Measurements from ENCODE around the gene TMIGD1.
"Not testable (repeated sequence)": the region's sequence is repeated elsewhere in the genome, so short reads cannot be mapped to it uniquely, and the experiment has no call there.

The TMIGD1 gene

DNA sequence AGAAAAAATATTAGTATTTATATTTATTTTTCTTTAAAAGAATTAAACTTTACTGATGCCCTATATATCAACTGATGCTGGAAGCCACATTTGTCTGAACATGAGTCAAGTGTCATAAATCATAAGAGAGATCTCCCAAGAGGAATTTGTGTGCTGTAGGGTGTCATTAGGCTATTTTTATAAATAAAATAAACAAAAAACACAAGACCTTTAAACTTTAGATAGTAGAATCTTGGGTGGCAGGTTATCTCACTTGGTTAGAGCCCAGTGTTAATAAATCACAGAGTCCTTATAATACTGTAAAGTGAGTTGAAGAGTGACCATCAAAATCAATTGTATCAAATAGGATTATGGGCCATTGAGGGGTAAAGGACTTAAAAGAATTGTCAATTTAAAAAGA, 23.6 kb upstream of the TMIGD1 start:
- no peak for DNase-seq

DNA sequence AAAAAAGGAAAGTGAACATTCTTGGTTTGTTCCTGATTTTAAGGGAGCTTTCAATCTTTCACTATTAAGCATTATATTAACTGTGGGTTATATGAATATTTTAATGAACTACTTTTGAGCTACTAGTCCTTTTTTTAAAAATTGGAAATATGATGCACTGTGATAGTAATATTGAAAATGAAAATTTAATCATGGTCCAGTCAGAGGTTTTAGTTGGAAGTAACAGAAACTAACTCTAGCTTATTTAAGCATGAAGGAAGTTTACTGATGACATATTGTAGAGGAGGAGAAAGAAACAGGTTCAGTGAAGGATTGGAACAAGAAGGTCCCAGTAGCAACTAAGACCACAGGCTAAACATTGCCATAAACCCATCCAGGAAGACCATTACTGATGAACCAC, 20.8 kb upstream of the TMIGD1 start:
- DNase-seq, result no peak

DNA sequence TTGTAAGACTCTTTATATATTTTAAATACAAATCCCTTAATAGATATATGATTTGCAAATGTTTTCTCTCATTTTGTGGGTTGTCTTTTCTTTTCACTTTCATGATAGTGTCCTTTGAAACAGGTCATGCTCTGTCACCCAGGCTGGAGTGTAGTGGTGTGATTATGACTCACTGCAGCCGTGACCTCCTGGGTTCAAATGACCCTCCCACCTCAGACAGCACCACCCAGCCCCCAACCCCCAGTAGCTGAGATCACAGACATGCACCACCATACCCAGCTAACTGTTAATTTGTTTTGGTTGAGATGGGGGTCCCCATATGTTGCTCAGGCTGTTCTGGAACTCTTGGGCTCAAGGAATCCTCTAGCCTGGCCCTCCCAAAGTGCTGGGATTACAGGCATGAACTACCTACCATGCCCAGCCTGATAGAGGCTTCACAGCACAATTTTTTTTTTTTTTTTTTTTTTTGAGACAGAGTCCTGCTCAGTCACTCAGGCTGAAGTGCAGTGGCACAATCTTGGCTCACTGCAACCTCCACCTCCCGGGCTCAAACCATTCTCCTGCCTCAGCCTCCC, 18.5 kb upstream of the TMIGD1 start:
- no peak for DNase-seq

DNA sequence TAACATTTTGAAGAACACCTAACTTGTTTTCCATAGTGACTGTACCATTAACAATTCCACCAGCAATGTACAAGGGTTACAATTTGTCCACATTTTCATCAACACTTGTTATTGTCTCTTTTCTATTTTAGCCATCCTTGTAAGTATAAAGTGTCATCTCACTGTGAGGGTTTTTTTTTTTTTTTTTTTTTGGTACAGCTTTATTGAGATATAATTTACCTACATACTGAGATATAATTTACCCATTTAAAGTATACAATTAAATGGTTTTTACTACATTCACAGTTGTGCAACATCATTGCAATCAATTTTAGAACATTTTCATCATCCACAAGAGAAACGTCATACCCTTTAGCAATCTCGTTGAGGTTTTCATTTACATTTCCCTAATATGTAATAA, 17.9 kb upstream of the TMIGD1 start:
- peak; percentile 27 for DNase-seq

DNA sequence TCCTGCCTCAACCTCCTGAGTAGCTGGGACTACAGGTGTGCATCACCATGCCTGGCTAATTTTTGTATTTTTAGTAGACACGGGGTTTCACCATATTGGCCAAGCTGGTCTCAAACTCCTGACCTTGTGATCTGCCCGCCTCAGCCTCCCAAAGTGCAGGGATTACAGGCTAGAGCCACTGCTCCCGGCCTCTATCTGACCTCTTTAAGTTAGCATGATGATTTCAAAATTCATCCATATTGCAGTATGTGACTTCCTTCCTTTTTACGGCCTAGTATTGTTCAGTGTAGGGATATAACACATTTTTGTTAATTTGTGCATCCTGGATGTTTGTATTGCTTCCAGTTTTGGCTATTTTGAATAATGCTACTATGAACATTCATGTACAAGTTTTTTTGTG, 17.4 kb upstream of the TMIGD1 start:
- peak; percentile 14 for DNase-seq

DNA sequence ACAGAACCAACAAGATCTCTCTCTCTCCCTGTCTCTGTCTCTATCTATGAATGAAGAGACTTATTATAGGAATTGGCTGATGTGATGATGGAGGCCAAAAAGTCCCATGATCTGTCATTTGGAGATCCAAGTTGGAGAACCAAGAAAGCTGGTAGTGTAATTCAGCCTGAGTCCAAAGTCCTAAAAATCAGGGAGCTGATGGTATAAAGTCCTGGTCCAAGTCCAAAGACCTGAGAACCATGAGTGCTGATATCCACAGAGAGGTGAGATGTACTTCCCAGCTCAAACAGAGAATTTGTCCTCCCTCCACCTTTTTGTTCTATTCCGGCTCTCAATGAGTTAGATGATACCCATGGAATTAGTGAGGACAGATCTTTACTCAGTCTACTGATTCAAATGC, 15.4 kb upstream of the TMIGD1 start:
- DNase-seq, result no peak

DNA sequence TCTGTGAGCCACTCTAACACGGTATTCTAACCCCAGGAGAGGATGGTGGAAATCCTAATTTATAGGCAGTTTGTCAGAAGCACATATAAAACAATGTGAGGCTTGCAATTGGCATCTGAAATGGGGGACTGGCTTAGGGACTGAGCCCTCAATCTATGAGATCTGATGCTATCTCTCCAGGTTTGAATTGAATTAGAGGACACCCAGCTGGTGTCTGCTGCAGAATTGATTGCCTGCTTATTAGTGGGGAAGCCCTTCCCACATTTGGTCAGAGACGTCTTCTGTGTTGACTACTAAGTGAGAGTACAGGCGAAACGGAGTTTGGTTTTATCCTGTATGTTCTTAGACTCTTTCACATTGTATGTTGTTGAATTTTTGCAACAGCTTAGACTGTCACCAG, 13.6 kb upstream of the TMIGD1 start:
- no peak for DNase-seq

DNA sequence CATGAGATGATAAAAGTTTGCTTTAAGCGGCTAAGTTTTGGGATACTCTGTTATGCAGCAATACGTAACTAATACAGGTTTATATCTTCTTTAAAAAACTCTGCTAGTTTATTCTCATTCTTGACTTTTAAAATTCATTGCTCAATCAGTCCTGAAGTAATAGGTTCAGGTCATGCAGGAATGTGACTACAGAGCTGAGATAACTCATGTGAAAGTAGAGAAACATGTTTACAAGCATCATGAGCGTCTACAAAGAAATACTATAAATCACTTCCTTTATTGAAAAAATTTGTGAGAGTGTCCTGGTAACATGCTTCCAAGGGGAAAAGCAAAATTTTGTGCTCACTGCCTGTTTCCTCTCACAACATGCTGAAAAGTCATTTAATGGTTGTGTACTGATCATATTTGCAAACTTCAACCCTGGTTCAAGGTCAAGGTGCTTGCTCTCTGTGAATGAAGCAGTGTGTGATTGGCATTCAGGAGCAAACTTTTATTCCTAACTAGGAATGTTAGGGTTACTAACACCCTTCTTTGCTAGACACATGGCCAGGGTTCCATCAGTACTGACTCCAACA, 12.5 kb upstream of the TMIGD1 start:
- DNase-seq, result no peak

DNA sequence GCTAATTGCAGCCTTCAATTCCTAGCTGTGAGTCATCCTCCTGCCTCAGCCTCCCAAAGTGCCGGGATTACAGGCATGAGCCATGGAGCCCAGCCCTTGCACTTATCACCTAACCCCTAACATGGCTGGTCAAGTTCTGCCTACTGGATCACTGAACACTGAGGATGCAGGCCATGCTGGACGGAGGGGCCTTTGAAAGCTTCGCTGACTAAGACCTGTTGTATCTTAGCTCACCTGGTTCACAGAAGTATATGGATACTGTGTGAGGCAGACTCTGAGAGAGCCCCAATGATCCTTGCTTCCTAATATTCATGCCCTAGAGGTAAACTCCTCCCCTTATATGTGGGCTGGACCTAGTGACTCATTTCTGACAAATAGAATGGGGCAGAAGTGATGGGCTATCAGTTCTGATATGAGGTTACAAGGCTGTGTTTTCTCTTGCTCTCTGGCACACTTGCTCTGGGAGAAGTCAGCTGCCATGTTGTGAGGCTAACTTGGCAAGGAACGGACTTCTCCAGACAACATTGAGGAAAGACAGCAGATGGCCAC, 11.7 kb upstream of the TMIGD1 start:
- DNase-seq, result peak; percentile 41

DNA sequence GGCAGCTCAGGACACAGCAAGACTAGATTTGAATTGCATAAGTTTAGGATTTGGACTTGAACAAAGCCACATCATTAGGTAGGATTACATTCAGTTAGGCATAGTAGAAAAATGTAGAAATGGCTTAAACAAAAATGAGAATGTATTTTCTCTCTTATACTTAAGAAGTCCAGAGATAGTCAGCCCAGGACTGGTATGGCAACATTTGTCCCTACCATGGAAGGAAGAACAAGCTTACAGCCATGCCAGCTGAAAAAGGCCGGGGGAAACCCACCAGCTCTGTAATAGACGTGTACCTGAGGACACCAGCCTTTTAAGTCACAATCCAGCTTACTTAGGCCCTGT, 11.2 kb upstream of the TMIGD1 start:
- no peak for DNase-seq

DNA sequence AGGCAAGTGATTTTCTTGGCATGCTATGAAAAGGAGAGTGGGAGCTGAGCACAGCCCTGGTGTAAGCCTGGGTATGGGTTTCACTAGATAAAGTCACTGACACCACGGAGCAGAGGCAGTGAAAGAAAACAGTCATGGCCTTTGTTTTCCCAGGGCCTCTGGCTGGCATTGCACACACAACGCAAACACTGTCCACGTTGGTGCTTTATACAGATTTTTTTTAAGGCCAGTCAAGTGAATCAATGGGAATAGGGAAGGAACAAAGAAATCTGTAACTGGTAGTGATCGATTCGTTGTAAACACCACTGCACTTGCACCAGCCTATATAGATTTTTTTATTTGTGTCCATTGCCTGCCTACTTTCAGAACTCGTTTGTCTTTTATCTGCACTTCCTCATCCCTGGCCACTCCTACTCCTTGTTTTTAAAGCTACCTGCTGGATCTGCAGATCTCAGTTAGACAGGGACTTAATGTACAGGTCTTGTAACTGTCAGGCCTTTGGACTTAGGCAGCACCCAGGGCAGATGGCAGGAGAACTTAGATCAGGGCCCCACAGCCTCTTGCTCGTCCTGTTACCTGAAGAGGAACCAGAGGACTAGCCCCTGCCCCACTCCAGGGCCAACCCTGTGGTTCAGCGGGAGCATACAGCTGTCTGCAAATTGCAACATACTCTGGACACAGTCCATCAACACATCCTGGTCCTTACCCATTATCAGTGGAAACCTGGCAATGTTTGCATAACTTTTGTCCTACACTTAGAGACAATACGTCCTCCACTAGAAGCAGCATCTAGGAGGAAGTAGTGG, 10.6 kb upstream of the TMIGD1 start:
- DNase-seq, result peak; percentile 63

DNA sequence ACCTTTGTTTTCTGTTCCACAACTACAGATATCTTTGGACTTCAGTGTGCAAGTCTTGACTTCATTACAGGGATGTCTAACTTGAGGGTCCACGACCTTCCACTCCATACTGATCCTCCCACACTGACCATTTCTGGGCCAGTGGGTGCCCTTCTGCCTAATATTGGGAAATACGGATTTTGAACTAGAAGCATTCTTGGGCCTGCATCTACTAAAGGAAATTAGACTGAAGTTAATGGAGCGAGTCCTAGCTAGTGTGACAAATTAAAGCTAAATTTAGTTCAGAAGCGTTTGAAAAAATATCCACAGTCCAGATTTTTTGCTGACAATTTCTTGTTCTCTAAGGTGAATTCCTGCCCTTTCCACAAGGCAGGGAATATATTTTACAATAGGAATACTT, 9.9 kb upstream of the TMIGD1 start:
- DNase-seq, result no peak

DNA sequence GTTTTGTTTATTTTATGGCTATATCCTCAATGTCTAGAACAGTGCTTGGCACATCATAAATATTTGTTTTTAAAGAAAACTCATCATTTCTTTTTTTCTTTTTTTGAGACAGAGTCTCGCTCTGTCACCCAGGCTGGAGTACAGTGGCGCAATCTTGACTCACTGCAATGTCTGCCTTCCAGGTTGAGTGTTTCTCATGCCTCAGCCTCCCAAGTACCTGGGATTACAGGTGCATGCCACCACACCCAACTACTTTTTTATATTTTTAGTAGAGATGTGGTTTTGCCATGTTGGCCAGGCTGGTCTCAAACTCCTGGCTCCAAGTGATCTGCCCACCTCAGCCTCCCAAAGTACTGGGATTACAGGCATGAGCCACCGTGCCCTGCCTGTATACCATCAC, 9.4 kb upstream of the TMIGD1 start:
- DNase-seq, result not testable (repeated sequence)

DNA sequence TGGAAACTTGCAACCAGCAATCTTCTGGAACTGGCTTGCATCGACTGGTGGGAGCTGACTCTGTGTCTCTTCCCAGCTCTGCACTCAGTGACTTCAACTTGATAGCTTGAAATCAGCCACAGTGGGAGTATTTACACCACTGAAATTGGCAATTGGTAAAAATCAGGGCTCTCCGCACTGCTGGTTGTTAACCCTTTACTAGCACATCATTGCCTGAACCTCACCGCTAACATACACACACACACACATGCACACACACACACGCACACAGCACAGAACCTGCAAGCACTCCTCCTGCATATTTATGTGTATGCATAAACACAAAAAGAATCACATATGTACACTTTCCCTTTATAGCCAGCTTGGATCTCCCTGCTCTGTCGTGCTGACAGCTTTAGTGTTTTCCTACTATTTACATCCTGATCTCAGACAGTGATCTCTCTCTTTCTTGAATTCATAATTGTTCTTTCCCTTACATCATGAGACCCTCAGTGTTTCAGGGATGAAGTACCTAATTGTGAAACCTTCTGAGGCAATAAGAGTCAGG, 7.9 kb upstream of the TMIGD1 start:
- DNase-seq, result no peak

DNA sequence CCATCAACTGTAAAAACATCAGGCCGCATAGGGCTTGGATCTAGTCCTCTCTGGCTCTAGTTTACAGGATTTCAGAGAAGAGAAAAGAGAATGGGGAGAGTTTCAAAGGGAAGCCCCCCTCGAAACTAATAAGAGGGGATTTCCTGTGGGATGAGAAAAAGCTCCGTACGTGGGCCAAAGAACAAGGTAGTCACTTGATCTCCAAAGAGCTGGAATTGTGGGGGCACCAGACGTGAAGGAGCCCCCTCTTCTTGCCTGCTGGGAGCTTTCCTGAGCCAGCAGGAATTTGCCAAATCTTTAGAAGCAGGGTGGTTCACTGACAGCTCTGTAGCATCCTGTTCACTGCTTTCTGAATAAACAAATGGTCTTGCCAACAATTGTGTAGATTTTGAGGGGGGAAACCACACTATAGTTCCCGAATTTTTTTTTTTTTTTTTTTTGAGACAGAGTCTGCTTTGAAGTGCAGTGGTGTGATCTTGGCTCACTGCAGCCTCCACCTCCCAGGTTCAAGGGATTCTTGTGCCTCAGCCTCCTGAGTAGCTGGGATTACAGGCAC, 7.0 kb upstream of the TMIGD1 start:
- DNase-seq, result no peak

DNA sequence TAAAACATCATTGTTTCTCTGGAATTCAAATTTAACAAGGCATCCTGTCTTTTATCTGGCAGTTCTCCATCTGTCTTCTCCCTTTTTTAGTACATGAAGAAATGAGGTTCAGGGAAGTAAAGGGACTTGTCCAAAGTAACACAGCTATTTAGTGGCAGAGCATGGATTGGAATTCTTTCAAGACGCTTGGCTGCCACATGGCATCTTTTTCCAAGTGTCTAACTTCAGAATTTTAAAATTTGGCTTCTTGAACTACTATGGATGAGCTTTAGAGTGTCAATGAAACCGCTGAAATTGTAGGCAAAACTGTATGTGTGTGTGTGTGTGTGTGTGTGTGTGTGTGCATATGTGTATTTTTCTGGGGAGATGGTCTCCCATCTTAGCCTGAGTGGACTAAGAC, 5.2 kb upstream of the TMIGD1 start:
- DNase-seq, result no peak

DNA sequence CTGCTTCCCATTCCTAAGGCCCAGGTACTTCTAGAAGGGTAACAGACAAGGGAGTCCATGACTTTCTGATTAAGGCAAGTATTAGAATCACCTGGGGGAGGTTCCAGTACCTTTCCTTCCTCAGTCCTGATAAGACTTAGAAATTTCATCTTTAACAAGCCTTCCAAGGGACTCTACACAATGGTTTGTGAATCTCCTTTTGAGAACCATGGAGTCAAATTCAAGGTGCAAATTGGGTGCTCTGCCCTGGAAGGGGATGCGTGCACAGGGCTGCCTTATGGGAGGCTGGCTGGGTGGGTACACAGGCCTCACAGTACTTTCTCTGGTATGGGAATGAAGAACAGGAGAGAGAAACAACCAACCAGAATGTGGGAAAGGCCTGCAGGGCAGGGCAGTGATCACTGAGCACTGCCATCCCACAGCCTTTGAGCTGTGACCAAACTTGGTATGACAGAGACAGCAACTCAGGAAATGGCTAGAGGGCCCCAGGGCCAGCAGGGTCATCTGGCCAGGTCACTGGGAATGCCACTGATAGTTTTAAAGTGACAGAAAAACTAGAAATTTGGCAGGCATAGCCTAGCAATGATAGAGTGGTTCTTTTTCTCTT, 3.6 kb upstream of the TMIGD1 start:
- no peak for DNase-seq

DNA sequence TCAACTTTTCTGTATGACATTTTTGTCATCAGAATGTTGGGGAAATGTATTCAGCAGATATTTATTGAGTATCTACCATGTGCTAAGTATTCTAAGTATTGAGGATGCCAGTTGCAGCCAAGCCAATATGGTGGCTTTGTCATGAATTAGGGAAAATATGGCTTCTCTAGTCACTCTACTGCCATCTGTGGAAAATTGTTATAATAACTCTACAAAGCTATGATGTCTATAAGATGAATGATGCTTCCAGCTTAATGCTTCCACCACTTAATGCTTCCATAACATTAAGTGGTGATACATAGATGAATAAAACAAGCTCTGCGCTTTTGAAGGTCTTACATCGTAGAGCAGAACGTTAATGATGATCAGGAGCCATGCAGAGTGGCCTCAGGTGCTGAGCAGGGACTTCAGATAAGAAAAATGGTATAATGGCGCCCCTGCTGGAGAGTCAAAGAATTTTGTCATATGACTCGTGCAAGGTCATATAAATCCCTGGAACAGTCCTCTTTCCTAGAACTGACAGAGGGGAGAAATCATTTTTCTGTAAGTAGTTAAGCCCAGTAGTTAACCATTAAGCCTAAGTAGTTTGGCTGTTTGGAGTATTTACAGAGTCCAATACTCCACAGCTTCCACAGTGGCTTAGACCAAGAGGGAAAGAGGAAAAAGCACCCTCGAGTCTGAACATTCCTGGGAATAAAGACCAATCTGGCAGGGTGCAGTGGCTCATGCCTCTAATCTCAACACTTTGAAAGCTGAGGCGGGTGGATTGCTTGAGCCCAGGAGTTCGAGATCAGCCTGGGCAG, 2.7 kb upstream of the TMIGD1 start:
- DNase-seq, result peak; percentile 85

DNA sequence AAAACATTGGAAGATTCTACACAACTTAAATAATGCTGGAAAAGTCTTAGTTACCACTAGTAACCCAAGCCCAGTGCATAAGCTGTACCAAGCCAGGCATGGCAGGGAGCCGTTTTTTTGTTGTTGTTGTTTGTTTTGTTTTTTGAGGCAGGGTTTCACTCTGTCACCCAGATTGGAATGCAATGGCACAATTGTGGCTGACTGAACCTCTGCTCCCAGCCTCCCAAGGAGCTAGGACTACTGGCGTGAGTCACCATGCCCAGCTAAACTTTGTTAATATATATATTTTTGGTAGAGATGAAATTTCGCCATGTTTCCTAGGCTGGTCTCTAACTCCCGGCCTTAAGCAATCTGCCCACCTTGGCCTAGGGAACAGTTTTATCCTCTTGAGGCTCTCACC, 564 bp upstream of the TMIGD1 start:
- no peak for DNase-seq

DNA sequence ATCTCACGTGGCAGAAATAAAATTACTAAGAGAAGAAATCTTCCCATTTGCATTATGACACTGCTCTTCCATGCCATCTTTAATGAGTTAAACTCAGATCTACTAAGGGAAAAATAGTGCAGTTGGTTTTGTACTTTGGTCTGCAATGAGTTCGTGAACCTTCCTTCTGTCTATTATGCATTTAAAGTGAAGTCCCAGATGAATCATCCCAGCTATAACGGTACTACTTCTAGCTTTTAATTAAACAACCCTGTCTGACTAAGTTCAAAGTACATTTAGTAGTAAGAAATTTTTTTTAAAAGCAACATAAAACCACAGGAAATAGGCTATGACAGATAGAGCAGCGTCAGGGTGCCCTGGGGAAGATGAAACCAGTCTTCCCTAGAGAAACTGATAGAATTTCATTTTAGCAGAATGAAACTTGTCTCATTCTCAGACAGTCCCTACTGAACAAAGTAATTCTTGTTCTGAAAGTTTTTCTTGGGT, 1.8 kb downstream of the TMIGD1 start:
- peak; percentile 22 for DNase-seq

DNA sequence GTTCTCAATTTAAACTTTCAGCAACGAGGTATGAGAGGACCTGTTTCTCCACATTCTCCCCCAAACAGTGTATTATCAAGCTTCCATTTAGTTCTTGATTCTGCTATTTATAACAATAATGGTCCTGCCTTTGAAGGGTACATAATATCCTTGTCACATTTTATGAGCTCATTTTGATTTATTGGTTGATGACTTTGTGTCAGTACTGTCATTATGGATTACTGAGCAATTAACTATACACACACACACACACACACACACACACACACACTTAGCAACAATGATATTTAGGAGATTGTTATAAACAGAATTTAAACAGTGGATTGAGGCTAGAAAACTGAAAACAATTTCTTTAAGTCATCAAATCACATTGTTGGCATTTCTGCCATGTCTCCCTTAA, 7.0 kb downstream of the TMIGD1 start:
- DNase-seq, result no peak

DNA sequence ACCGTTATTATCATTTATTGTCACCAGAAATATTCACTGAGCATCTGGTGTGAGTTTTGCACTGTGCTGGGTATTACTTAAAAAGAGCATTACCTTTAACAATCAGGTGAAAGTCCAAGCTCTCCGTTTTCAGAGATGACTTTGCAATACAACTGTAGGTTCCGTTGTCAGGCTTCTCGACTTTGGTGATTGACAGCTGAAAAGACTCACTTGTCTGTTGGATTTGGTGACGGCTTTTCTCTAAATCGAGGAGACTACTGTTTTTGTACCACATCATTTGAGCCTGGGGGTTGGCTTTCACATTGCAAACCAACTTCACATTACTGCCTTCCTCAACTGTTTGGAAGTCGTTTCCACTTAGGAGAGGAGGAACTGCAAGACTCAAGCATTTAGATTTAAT, 9.1 kb downstream of the TMIGD1 start:
- no peak for DNase-seq
